ENCODE data around the gene IP6K3.

DNA sequence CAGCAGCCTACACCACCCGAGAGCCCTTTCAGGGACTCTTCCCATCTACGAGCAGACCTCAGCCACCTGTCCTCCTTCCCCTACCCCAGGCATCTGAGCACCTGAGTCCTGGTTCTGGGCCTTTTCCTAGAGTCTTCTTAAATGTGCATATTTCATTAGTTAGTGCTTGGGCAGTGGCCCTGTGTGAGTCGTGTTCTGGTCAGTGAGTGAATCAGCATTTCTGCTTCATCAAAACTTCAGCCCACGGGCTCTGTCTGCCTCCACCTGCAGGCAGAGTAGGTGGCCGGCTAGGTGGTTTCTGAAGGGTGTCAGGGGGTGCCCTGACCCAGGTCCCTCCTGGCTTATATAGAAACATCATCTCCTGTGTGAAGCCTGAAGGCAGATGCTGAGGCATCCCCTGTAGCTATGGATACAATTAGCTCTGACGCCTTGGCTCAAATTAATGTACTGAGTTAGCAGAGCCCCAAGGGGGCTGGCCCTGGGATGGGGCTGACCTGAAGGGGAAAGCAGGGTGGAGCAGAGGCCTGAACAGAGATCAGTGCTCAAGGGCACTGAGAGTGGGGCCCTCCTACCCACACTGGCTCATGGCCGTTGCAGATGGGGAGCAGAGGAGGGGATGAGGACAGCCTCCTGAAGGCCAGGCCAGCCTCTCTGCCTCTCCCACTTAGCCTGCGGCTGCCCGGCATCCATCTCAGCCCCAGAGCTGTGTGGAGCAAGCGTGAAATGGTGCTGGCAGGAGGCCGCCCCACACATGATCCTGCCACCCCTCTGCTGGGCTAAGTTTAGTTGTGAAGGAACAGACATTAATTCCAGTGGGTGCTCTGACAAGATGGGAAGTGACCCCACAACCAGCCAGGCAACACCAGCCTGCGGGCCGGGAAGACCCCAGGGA is 13.6 kb downstream of the IP6K3 start:
- TF ChIP-seq POLR2AphosphoS5 (IDR thresholded peaks at IDR 0.05; ENCODE audit: low read depth, low read length) = no peak
- no peak for TF ChIP-seq EP300 (IDR thresholded peaks at IDR 0.05; ENCODE audit: borderline replicate concordance in 1 of 2, low read depth in 1 of 2, low read length in 1 of 2)
- TF ChIP-seq, protein P1, sequence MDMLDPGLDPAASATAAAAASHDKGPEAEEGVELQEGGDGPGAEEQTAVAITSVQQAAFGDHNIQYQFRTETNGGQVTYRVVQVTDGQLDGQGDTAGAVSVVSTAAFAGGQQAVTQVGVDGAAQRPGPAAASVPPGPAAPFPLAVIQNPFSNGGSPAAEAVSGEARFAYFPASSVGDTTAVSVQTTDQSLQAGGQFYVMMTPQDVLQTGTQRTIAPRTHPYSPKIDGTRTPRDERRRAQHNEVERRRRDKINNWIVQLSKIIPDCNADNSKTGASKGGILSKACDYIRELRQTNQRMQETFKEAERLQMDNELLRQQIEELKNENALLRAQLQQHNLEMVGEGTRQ (IDR thresholded peaks at IDR 0.05; ENCODE audit: borderline replicate concordance, low read depth, low read length) = no peak
- TF ChIP-seq SMC3 (IDR thresholded peaks at IDR 0.05; ENCODE audit: low read depth, low read length) = no peak
- TF ChIP-seq, protein P2, sequence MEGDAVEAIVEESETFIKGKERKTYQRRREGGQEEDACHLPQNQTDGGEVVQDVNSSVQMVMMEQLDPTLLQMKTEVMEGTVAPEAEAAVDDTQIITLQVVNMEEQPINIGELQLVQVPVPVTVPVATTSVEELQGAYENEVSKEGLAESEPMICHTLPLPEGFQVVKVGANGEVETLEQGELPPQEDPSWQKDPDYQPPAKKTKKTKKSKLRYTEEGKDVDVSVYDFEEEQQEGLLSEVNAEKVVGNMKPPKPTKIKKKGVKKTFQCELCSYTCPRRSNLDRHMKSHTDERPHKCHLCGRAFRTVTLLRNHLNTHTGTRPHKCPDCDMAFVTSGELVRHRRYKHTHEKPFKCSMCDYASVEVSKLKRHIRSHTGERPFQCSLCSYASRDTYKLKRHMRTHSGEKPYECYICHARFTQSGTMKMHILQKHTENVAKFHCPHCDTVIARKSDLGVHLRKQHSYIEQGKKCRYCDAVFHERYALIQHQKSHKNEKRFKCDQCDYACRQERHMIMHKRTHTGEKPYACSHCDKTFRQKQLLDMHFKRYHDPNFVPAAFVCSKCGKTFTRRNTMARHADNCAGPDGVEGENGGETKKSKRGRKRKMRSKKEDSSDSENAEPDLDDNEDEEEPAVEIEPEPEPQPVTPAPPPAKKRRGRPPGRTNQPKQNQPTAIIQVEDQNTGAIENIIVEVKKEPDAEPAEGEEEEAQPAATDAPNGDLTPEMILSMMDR (IDR thresholded peaks at IDR 0.05) = no peak
- TF ChIP-seq EZH2phosphoT487 (IDR thresholded peaks at IDR 0.05; ENCODE audit: borderline replicate concordance, low read depth) = no peak
- TF ChIP-seq, protein P3, sequence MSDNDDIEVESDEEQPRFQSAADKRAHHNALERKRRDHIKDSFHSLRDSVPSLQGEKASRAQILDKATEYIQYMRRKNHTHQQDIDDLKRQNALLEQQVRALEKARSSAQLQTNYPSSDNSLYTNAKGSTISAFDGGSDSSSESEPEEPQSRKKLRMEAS (IDR thresholded peaks at IDR 0.05; ENCODE audit: low read depth) = no peak
- TF ChIP-seq GABPA (IDR thresholded peaks at IDR 0.05; ENCODE audit: low read depth) = no peak
- TF ChIP-seq NFIC (IDR thresholded peaks at IDR 0.05; ENCODE audit: borderline replicate concordance) = no peak

Data from SK-N-SH (cell line).